Stomach (tissue), 9 donors: Measurements from ENCODE around the gene RCE1. TPM values are rescaled to one million over a fixed set of nuclear protein-coding genes. Genes with fewer than 3 reads are reported as not detected.

Experiments
- DNase-seq, 2 donors: peaks; one replicate each; pipeline versions ENCODE4 v3.0.0 to v3.0.0-alpha.2; 2013 to 2019
- H3K27ac ChIP-seq, 5 donors: fragments of 200-600 bp in 4 of 5; sonication (generic) in 4 of 5; one replicate each; pipeline ENCODE4 v1.5.1; 2013 to 2019; ENCODE audit warnings: mild to moderate bottlenecking in 1 of 5, moderate library complexity in 1 of 5
- H3K27me3 ChIP-seq, 3 donors: fragments of 200-600 bp; sonication (generic); one replicate each; pipeline ENCODE4 v1.5.1; 2017 to 2019; ENCODE audit warnings: mixed run types in 1 of 3
- H3K36me3 ChIP-seq, 4 donors: fragments of 200-600 bp; sonication (generic); 1 replicate in 3 of 4; 2 replicates in 1 of 4; pipeline ENCODE4 v1.5.1; 2016 to 2019
- H3K4me1 ChIP-seq, 4 donors: fragments of 200-600 bp; sonication (generic); one replicate each; pipeline ENCODE4 v1.5.1; 2016 to 2019
- H3K4me3 ChIP-seq, 4 donors: fragments of 200-600 bp; sonication (generic) in 3 of 4; one replicate each; pipeline ENCODE4 v1.5.1; 2016 to 2019; ENCODE audit warnings: mild to moderate bottlenecking in 1 of 4
- H3K9me3 ChIP-seq, 4 donors: fragments of 200-600 bp; sonication (generic); one replicate each; pipeline ENCODE4 v1.5.1; 2016 to 2019
- EP300 ChIP-seq: sonication (generic); formaldehyde crosslinking; IDR thresholded peaks from one replicate; pipeline ENCODE4 v1.6.1; 2017; ENCODE audit warnings: antibody characterized with exemption
- POLR2A ChIP-seq, 4 donors: fragments of 450-650 bp; IDR thresholded peaks; one replicate each; pipeline ENCODE4 v1.6.1; 2016; ENCODE audit warnings: antibody characterized with exemption in 4 of 4, control low read depth in 2 of 4, mild to moderate bottlenecking in 1 of 4, moderate library complexity in 1 of 4
- POLR2AphosphoS5 ChIP-seq, 3 donors: sonication (generic); formaldehyde crosslinking; IDR thresholded peaks; one replicate each; pipeline ENCODE4 v1.6.1; 2016; ENCODE audit warnings: antibody characterized with exemption in 3 of 3
- WGBS, 5 donors: extraction: QIAGEN DNeasy Blood & Tissue Kit in 3 of 5; methylation state at CpG; one replicate each; pipeline versions ENCODE4 v1.1.5 to v1.1.7; 2013 to 2018; 5-methylcytosine and 5-hydroxymethylcytosine counted together
- intact Hi-C: fragments of 100-400 bp; cut with DNase I; formaldehyde crosslinking; loops from one replicate; pipeline ENCODE4 v1.15.1; 2023; ENCODE audit warnings: low total_unique reads
- polyA plus RNA-seq, 3 donors: library from polyadenylated mRNA; stranded (reverse); fragments of 200-250 nt; gene quantifications; one replicate each; pipeline ENCODE4 v1.2.3, GENCODE V29; 2013
- total RNA-seq, 5 donors: library from RNA; depleted of rRNA; stranded (reverse); fragments of >200 nt; gene quantifications; one replicate each; pipeline versions ENCODE4 v1.1.0 to v1.2.3, GENCODE V29; 2014 to 2016
- TF ChIP-seq, protein P1 (sequence below), 7 experiments: fragments of 450-650 bp in 4 of 7; fragments of 200-600 bp in 3 of 7; sonication (generic) in 3 of 7; IDR thresholded peaks; one replicate each; pipeline ENCODE4 v1.5.1; 2016 to 2019; ENCODE audit warnings: antibody characterized with exemption in 7 of 7, control low read depth in 2 of 7, mild to moderate bottlenecking in 1 of 7
- donor health status: healthy with polysubstance abuse.
- donor health status: Bipolar disorder and iron deficiency.
- donor health status: healthy.

The RCE1 gene
- total and polyA plus RNA-seq, 8 donors, result 0.58 to 124 (median 14.7) TPM

DNA sequence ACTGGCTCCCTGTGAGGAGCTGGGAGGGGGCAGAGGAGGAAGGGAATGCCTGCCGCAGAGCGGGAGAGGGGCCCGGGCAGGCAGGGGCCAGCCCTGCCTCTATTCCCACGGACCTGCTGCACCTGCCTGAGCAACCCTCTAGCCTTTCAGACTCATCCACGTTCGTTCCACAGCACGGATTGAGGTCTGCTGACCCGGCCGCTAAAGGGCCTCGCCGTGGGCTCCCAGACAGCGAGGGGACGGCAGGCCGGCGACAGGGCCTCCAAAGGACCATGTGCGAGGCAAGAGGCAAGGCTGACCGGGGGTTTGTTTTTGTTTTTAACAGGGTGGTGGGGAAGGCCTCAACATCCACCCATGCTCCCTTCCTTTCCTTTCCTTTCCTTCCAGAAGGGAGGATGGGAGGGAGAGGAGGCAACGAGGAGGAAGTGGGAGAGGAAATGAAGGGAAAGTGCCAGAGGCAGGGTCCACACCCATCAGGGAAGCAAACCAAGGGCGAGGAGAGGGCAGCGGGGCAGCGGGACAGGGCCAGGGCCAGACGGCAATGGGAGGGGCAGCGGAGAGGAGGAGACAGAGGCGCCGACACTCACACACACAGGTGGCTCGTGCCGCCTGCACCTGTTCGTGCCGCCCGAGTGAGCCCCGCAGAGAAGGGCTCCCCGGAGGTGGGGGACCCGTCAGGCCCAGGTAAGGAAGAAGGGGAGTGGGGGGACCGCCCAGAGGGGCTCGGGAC, 21.1 kb downstream of the RCE1 start:
- peaks cover 0 to 17% (median 6%) of the 10 kb centered on the region in 4 donors for H3K4me1 ChIP-seq
- peaks cover 0 to 52% (median 23%) of the 10 kb centered on the region in 4 donors for H3K36me3 ChIP-seq
- DNase-seq, result no peak
- no peaks in the 10 kb centered on the region for H3K27me3 ChIP-seq
- TF ChIP-seq, protein P1, sequence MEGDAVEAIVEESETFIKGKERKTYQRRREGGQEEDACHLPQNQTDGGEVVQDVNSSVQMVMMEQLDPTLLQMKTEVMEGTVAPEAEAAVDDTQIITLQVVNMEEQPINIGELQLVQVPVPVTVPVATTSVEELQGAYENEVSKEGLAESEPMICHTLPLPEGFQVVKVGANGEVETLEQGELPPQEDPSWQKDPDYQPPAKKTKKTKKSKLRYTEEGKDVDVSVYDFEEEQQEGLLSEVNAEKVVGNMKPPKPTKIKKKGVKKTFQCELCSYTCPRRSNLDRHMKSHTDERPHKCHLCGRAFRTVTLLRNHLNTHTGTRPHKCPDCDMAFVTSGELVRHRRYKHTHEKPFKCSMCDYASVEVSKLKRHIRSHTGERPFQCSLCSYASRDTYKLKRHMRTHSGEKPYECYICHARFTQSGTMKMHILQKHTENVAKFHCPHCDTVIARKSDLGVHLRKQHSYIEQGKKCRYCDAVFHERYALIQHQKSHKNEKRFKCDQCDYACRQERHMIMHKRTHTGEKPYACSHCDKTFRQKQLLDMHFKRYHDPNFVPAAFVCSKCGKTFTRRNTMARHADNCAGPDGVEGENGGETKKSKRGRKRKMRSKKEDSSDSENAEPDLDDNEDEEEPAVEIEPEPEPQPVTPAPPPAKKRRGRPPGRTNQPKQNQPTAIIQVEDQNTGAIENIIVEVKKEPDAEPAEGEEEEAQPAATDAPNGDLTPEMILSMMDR (IDR thresholded peaks at IDR 0.05), result no peak
- TF ChIP-seq POLR2A (IDR thresholded peaks at IDR 0.05), result no peak
- TF ChIP-seq EP300, result no peak
- TF ChIP-seq POLR2AphosphoS5 (IDR thresholded peaks at IDR 0.05), result no peak
- no peaks in the 10 kb centered on the region for H3K9me3 ChIP-seq
- H3K27ac ChIP-seq, result no peak overlapping the region
- H3K4me3 ChIP-seq, result no peak overlapping the region
- WGBS, 5 donors, result 65 to 83% (median 72%) methylated on average over 28 to 35 of the region's 35 CpGs
- intact Hi-C loops, result no loop called here

DNA sequence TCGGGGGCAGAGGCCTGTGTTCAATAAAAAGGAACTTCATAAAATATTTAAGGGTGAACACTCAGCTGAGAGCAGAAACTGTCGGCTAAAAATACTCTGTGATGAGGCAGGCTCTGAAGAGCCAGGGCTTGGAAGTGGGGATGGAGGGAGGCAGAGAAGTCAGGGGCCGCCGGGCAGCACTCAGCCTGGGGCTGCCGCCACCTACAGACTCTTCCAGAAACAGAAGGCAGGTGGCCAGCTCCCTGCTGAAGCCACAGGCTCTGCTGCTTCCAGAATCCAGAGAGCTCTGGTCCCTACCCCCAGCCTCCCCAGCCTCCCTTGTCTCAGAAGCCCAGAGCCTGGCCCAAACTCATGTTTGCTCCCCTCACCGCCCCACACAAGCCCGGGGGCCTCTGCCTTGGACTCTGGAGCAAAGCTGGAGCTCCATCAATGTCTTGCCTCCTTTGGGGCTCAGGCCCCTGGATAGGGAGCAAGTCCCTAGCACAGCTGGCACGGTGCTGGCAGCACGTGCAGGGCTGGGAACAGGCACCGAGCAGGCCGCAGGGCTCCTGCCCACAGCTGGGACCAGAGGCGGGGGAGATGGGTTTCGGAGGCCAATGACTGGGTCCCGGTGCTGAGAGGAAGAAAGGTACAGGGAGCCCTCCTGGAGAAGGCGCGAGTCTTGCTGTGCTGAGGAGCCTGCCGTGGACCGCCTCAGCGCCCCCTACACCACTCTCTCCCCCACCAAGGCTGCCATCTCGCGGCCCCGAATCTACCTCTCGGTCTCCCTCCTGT, 21.9 kb downstream of the RCE1 start:
- no peak overlapping the region for H3K27ac ChIP-seq
- no peak overlapping the region for H3K4me3 ChIP-seq
- TF ChIP-seq POLR2A (IDR thresholded peaks at IDR 0.05) (no peak), POLR2AphosphoS5 (IDR thresholded peaks at IDR 0.05) (no peak), EP300 (no peak)
- TF ChIP-seq, protein P1 (IDR thresholded peaks at IDR 0.05), result no peak
- DNase-seq, result no peak
- H3K4me1 ChIP-seq, result peaks cover 0 to 13% (median 5%) of the 10 kb centered on the region in 4 donors
- H3K27me3 ChIP-seq, result no peaks in the 10 kb centered on the region
- H3K9me3 ChIP-seq, result no peaks in the 10 kb centered on the region
- 82 to 92% (median 88%) methylated on average over 20 to 23 of the region's 23 CpGs for WGBS, 5 donors
- intact Hi-C loops, result no loop called here
- H3K36me3 ChIP-seq, result peaks cover 0 to 52% (median 27%) of the 10 kb centered on the region in 4 donors

DNA sequence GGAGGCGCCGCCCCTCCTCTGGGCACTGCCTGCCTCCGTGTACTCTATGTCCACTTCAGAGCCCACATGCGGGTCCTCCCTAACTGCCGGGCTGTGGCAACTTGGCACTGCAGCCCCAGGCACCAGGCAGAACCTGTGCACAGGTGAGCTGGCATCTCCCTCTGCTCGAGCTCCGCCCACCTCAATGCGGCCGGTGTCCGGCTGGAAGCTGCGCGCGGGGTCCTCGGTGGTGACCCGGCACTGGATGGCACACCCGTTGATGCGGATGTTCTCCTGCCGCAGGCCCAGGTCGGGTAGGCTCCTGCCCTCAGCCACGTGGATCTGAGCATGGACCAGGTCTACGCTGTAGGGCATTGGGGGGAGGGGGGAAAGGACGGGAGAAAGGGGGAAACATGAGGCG, 22.8 kb downstream of the RCE1 start:
- no peaks in the 10 kb centered on the region for H3K27me3 ChIP-seq
- peaks cover under 1 to 55% (median 31%) of the 10 kb centered on the region in 4 donors for H3K36me3 ChIP-seq
- intact Hi-C loops, result no loop called here
- no peak for DNase-seq
- H3K4me3 ChIP-seq, result no peak overlapping the region
- TF ChIP-seq EP300, result no peak
- TF ChIP-seq, protein P1 (IDR thresholded peaks at IDR 0.05), result no peak
- no peak for TF ChIP-seq POLR2A (IDR thresholded peaks at IDR 0.05)
- no peak for TF ChIP-seq POLR2AphosphoS5 (IDR thresholded peaks at IDR 0.05)
- no peaks in the 10 kb centered on the region for H3K9me3 ChIP-seq
- H3K4me1 ChIP-seq, result peaks cover 0 to 13% (median 5%) of the 10 kb centered on the region in 4 donors
- 90 to 97% (median 96%) methylated on average over 21 to 23 of the region's 23 CpGs for WGBS, 5 donors
- H3K27ac ChIP-seq, result no peak overlapping the region

DNA sequence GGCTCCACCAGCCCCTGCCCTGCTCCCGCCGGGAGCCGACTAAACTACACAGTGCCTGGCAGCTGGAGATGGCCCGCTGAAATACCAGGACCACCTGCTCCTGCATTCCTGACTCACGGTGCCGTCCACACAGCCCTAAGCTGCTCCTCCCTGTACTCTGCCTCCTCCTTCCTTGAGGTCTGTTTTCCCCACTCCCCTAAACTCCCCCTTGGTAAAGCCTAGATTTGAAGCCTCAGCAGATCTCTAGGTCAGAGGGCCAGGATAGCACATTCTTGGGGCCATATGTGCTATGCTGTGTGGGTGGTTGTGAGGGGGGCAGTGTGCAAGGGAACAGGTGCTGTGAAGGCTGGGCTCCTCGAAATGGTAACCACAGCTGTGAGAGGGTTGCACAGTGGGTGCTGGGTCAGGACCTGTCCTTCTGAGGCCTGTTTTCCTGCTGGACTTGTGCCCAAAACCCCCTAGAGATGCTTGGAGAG, 23.3 kb downstream of the RCE1 start:
- no peaks in the 10 kb centered on the region for H3K9me3 ChIP-seq
- H3K4me3 ChIP-seq, result no peak overlapping the region
- intact Hi-C loops, result no loop called here
- H3K36me3 ChIP-seq, result peaks cover 6 to 55% (median 31%) of the 10 kb centered on the region in 4 donors
- DNase-seq, result no peak
- no peaks in the 10 kb centered on the region for H3K27me3 ChIP-seq
- 78 to 95% (median 82%) methylated on average over 7 of the region's 7 CpGs for WGBS, 5 donors
- H3K27ac ChIP-seq, result no peak overlapping the region
- peaks cover 0 to 13% (median 5%) of the 10 kb centered on the region in 4 donors for H3K4me1 ChIP-seq
- no peak for TF ChIP-seq POLR2AphosphoS5 (IDR thresholded peaks at IDR 0.05)
